NT2/D1 (cell line): Measurements from ENCODE around the gene SRPK1.

Experiments
- SUZ12 ChIP-seq: IDR thresholded peaks from 2 replicates; pipeline ENCODE4 v1.6.1; 2011; ENCODE audit not compliant: insufficient read length, insufficient read depth; ENCODE audit errors: extremely low read depth
- YY1 ChIP-seq: IDR thresholded peaks from 2 replicates; pipeline ENCODE4 v1.6.1; 2011; ENCODE audit not compliant: insufficient read length, insufficient read depth

GRCh38 chr6:35945650-35946025 lies 24.7 kb upstream of the SRPK1 start:
- TF ChIP-seq YY1, result no peak
- TF ChIP-seq SUZ12, result no peak
